Upper lobe of left lung (tissue), 4 donors: ENCODE data around the gene H2AZ2.

ENCODE experiments used
- CTCF ChIP-seq, 6 experiments: fragments of 450-650 bp in 4 of 6; fragments of 200-600 bp in 2 of 6; sonication (generic) in 2 of 6; IDR thresholded peaks; one replicate each; pipeline ENCODE4 v1.5.1; 2016 to 2019; ENCODE audit warnings: antibody characterized with exemption in 6 of 6
- EP300 ChIP-seq, 4 donors: sonication (generic); formaldehyde crosslinking; IDR thresholded peaks; one replicate each; pipeline ENCODE4 v1.5.1; 2017; ENCODE audit warnings: antibody characterized with exemption in 4 of 4, control low read depth in 2 of 4
- POLR2A ChIP-seq, 4 donors: fragments of 450-650 bp; IDR thresholded peaks; one replicate each; pipeline ENCODE4 v1.5.1; 2016 to 2017; ENCODE audit warnings: antibody characterized with exemption in 4 of 4, mild to moderate bottlenecking in 2 of 4
- POLR2AphosphoS5 ChIP-seq, 2 donors: sonication (generic); formaldehyde crosslinking; IDR thresholded peaks; one replicate each; pipeline ENCODE4 v1.5.1; 2017; ENCODE audit warnings: antibody characterized with exemption in 2 of 2

- TF ChIP-seq CTCF (IDR thresholded peaks at IDR 0.05) (peak in 1 of 6 experiments; percentile 15), POLR2AphosphoS5 (IDR thresholded peaks at IDR 0.05) (peak; percentile 98 to 99), POLR2A (IDR thresholded peaks at IDR 0.05) (peak in 3 of 4 donors; percentile 90 to 97 (median 97)), EP300 (IDR thresholded peaks at IDR 0.05) (peak in 1 of 4 donors; percentile 65)
These were observed 37.8 kb upstream of the H2AZ2 start, which contains the start of gene PURB for GRCh38 chr7:44885394-44886317.
